ENCODE measurements around the gene TLE3.

The TLE3 gene

GRCh38 chr15:70090436-70091296, 7.1 kb downstream of the TLE3 start:
- no peak for DNase-seq (ENCODE audit: insufficient read length, low spot score)
- no peak for FAIRE-seq
- TF ChIP-seq POLR2A (IDR thresholded peaks at IDR 0.05; ENCODE audit: low read depth, low read length) = no peak

GRCh38 chr15:70089692-70089971, 8.1 kb downstream of the TLE3 start:
- no peak for FAIRE-seq
- DNase-seq (ENCODE audit: insufficient read length, low spot score) = no peak
- TF ChIP-seq POLR2A (IDR thresholded peaks at IDR 0.05; ENCODE audit: low read depth, low read length) = no peak

GRCh38 chr15:70088887-70089691, 8.6 kb downstream of the TLE3 start:
- no peak for TF ChIP-seq POLR2A (IDR thresholded peaks at IDR 0.05; ENCODE audit: low read depth, low read length)
- FAIRE-seq (no peak), DNase-seq (ENCODE audit: insufficient read length, low spot score) (no peak)

GRCh38 chr15:70088455-70088854, 9.3 kb downstream of the TLE3 start:
- FAIRE-seq = no peak
- no peak for DNase-seq (ENCODE audit: insufficient read length, low spot score)
- TF ChIP-seq POLR2A (IDR thresholded peaks at IDR 0.05; ENCODE audit: low read depth, low read length) = no peak

GRCh38 chr15:70087708-70088352, 9.9 kb downstream of the TLE3 start:
- no peak for TF ChIP-seq POLR2A (IDR thresholded peaks at IDR 0.05; ENCODE audit: low read depth, low read length)
- no peak for FAIRE-seq
- no peak for DNase-seq (ENCODE audit: insufficient read length, low spot score)

- no peak for TF ChIP-seq POLR2A (IDR thresholded peaks at IDR 0.05; ENCODE audit: low read depth, low read length)
- FAIRE-seq (no peak), DNase-seq (ENCODE audit: insufficient read length, low spot score) (no peak)
These were observed 11.1 kb downstream of the TLE3 start for GRCh38 chr15:70086636-70087035.

GRCh38 chr15:70084461-70084860, 13.3 kb downstream of the TLE3 start:
- TF ChIP-seq POLR2A (IDR thresholded peaks at IDR 0.05; ENCODE audit: low read depth, low read length) = no peak
- no peak for DNase-seq (ENCODE audit: insufficient read length, low spot score)
- no peak for FAIRE-seq

GRCh38 chr15:70083946-70084345, 13.8 kb downstream of the TLE3 start:
- FAIRE-seq = no peak

GRCh38 chr15:70083418-70083817, 14.3 kb downstream of the TLE3 start:
- TF ChIP-seq POLR2A (IDR thresholded peaks at IDR 0.05; ENCODE audit: low read depth, low read length) = no peak
- FAIRE-seq = no peak
- no peak for DNase-seq (ENCODE audit: insufficient read length, low spot score)

More at GRCh38 chr15:70083946-70084345, 13.8 kb downstream of the TLE3 start:
- no peak for TF ChIP-seq POLR2A (IDR thresholded peaks at IDR 0.05; ENCODE audit: low read depth, low read length)
- no peak for DNase-seq (ENCODE audit: insufficient read length, low spot score)

- TF ChIP-seq POLR2A (IDR thresholded peaks at IDR 0.05; ENCODE audit: low read depth, low read length) = no peak
- FAIRE-seq (no peak), DNase-seq (ENCODE audit: insufficient read length, low spot score) (no peak)
These were observed 15.3 kb downstream of the TLE3 start for GRCh38 chr15:70082281-70082900.

GRCh38 chr15:70081612-70082011, 16.1 kb downstream of the TLE3 start:
- DNase-seq (ENCODE audit: insufficient read length, low spot score) = no peak
- TF ChIP-seq POLR2A (IDR thresholded peaks at IDR 0.05; ENCODE audit: low read depth, low read length) = no peak
- FAIRE-seq = no peak

GRCh38 chr15:70080347-70080746, 17.4 kb downstream of the TLE3 start:
- no peak for FAIRE-seq
- DNase-seq (ENCODE audit: insufficient read length, low spot score) = no peak
- no peak for TF ChIP-seq POLR2A (IDR thresholded peaks at IDR 0.05; ENCODE audit: low read depth, low read length)

- no peak for TF ChIP-seq POLR2A (IDR thresholded peaks at IDR 0.05; ENCODE audit: low read depth, low read length)
- DNase-seq (ENCODE audit: insufficient read length, low spot score) (no peak), FAIRE-seq (no peak)
These were observed 17.8 kb downstream of the TLE3 start for GRCh38 chr15:70079888-70080287.

Measured in H54 (cell line).